AG20443 (cell line): ENCODE measurements around the gene GFM1.

Source experiments
- DNase-seq: peaks from one replicate; pipeline ENCODE4 v3.0.0; 2012; ENCODE audit warnings: low spot score, mixed read lengths

GFM1 gene

GRCh38 chr3:158644345-158644908 is at the start of gene GFM1:
TSS of gene GFM1 (plus strand) at chr3:158644527. CDS start at chr3:158644635, 108 bp downstream.
- DNase-seq: peak; percentile 94

- DNase-seq: no peak
Measured at GRCh38 chr3:158600787-158601186, 43.5 kb upstream of the GFM1 start.

GRCh38 chr3:158602227-158602626 is 42.1 kb upstream of the GFM1 start:
- no peak for DNase-seq

GRCh38 chr3:158617982-158618875 is 26.1 kb upstream of the GFM1 start:
- no peak for DNase-seq

GRCh38 chr3:158625881-158626280 is 18.4 kb upstream of the GFM1 start:
- no peak for DNase-seq

GRCh38 chr3:158631981-158632380 is 12.3 kb upstream of the GFM1 start:
- DNase-seq: no peak

- no peak for DNase-seq
Measured at GRCh38 chr3:158640646-158641045, 3.7 kb upstream of the GFM1 start.

GRCh38 chr3:158642005-158642404 is 2.3 kb upstream of the GFM1 start:
- DNase-seq: no peak

- DNase-seq: no peak
Measured at GRCh38 chr3:158642474-158643210, 1.7 kb upstream of the GFM1 start.

GRCh38 chr3:158649791-158650190 is 5.5 kb downstream of the GFM1 start:
- no peak for DNase-seq

GRCh38 chr3:158651192-158651591 is 6.9 kb downstream of the GFM1 start:
- no peak for DNase-seq

- no peak for DNase-seq
Measured at GRCh38 chr3:158652463-158652862, 8.1 kb downstream of the GFM1 start.

GRCh38 chr3:158658889-158659288 is 14.6 kb downstream of the GFM1 start:
- no peak for DNase-seq

- peak; percentile 84 for DNase-seq
Measured at GRCh38 chr3:158659454-158660237, 15.3 kb downstream of the GFM1 start.

GRCh38 chr3:158660711-158661110 is 16.4 kb downstream of the GFM1 start:
- no peak for DNase-seq

GRCh38 chr3:158663246-158663645 is 18.9 kb downstream of the GFM1 start:
- no peak for DNase-seq

- DNase-seq: no peak
Measured at GRCh38 chr3:158663832-158664231, 19.5 kb downstream of the GFM1 start.

GRCh38 chr3:158666416-158666815 is 22.1 kb downstream of the GFM1 start:
- no peak for DNase-seq

GRCh38 chr3:158668506-158668905 is 24.2 kb downstream of the GFM1 start:
- peak; percentile 19 for DNase-seq

- DNase-seq: peak; percentile 5
Measured at GRCh38 chr3:158671821-158672214, 27.5 kb downstream of the GFM1 start.

- DNase-seq: peak; percentile 89
Measured at GRCh38 chr3:158672215-158673176, 28.2 kb downstream of the GFM1 start, which contains the start of gene LXN. TSS of gene LXN (minus strand) at chr3:158672648. CDS start at chr3:158672478, 170 bp downstream.
